NCI-H2029 (cell line): ENCODE data around the gene RNPEP.
"Not testable (repeated sequence)": the region's sequence is repeated elsewhere in the genome, so short reads cannot be mapped to it uniquely, and the experiment has no call there.

ENCODE experiments used
- DNase-seq: peaks from one replicate; lab custom pipeline; 2025; lab: John Stamatoyannopoulos, UW

The RNPEP gene

DNA sequence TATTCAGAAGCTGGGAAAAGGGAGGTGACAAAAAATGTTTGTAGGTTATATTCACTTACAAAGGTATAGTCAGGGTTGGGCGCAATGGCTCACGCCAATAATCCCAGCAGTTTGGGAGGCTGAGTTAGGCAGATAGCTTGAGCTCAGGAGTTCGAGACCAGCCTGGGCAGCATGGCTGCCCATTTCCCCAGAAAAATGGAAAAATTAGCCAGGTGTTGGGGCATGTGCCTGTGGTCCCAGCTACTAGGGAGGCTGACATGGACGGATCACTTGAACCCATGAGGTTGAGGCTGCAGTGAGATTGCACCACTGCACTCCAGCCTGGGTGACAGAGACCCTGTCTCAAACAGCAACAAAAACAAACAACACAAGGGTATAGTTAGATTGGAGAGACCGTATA is 24.1 kb upstream of the RNPEP start:
- DNase-seq, result no peak

DNA sequence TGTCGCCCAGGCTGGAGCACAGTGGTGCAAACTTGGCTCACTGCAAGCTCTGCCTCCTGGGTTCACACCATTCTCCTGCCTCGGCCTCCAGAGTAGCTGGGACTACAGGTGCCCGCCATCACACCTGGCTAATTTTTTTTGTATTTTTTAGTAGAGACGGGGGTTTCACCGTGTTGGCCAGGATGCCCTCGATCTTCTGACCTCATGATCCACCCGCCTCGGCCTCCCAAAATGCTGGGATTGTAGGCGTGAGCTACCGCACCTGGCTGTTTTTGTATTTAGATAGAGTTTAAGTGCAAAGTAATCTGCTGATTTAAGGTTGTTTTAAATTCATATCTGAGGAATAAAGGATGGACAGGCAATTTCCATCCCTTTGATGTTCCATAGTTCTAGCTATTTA is 20.1 kb upstream of the RNPEP start:
- not testable (repeated sequence) for DNase-seq

DNA sequence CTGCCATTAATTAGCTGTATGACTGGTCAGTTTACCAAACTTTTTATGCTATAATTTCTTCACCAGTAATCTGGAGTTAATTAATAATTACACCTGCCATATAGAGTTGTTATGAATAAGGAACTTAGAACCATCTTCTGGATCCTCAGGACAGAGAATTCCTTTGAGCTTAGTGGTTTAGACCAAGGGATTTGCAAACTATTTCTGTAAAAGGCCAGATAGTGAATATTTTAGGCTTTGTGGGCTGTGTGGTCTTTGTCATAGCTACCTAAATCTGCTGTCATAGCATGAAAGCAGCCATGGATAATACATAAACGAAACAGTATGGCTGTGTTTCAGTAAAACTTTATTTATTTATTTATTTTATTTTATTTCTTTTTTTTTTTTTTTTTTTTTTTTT is 18.2 kb upstream of the RNPEP start:
- DNase-seq, result no peak

DNA sequence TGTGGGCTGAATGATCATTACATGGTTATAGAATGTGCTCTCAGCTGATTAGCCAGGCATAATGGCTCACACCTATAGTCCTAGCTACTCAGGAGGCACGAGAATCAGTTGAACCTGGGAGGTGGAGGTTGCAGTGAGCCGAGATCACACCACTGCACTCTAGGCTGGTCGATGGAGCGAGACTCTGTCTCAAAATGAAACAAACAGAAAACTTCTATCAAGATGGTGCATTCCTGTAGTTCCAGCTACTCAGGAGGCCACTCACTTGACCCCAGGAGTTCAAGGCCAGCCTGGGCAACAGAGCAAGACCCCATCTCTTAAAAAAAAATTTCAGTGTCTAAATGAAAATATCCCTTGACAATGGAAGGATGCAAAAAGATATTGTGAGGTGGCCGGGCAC is 16.3 kb upstream of the RNPEP start:
- DNase-seq, result no peak

DNA sequence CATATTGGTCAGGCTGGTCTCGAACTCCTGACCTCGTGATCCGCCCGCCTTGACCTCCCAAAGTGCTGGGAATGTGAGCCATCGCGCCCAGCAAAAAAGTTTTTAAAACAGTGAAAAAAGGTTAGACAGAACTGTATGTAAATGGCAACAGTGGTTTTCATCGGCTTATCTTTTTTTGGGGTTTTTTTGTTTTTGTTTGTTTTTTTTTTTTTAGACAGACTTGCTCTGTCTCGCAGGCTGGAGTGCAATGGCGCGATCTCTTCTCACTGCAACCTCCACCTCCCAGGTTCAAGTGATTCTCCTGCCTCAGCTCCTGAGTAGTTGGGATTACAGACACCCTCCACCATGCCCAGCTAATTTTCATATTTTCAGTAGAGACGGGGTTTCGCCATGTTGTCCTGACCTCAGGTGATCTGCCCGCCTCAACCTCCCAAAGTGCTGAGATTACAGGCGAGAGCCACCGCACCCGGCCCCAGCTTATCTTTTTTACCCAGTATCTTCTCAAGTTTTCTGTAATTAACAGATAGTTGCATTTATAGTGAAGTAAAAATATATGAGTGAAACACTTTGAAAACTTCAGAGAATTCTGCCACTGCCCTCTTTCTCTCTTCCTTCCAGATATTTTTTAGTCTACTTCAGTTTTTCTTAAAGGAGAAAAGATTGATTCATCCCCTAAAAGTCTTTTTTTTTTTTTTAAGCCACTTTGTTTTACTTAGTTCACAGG is 14.1 kb upstream of the RNPEP start:
- no peak for DNase-seq

DNA sequence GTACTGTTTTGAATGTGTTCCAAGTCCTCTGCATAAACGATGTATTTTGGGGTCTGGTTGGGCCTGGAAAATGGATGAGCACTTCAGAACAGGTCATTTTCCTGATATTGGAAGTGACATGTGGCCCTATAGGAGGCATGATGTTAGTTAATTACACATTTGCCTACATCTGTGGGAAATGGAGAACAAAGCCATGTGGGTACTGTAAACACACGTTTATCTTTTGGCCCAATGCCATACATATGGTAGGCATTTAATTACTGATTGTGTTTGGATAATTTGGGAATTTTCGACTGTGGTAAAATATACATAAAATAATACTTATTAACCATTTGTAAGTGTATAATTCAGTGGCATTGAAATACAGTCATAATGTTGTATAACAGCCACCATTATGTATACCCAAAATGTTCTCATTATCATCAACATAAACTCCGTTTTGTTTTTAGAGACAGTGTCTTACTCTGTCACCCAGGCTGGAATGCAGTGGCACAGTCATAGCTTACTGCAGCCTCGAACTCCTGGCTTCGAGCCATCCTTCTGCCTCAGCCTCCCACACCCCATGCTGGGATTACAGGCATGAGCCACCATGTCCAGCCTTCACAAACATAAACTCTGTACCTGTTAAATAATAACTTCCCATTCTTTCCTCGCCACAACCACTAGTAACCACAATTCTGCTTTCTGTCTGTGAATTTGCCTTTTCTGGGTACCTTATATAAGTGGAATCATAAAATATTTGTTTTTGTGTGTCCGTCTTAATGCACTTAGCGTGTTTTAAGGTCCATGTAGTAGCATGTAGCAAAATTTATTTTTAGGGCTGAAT is 11.9 kb upstream of the RNPEP start:
- no peak for DNase-seq

DNA sequence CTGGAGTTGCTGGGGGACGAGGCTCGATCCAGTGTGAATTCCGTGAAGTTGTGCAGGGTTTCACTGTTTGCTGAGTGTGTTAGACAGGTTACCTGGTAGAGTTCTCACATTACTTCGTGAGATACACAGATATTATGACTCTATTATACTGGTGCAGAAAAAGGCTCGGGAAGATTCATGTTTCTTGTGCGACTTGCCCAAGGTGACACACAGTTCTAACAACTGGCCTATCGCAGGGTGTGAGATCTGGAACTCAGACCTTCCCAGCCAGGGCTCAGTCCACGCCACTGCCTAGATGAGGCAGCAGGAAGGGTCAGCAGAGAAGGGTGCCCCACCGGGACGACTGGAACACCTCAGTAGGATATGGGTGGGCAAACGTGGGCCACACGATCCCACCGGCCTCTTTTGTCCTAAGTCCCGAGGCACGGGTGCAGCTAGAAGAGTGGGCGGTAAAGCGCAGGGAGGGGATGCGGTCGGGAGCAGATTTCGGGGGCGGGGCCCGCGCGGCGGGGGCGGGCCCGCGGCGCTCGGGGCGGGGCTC is 296 bp upstream of the RNPEP start:
- DNase-seq, result no peak

DNA sequence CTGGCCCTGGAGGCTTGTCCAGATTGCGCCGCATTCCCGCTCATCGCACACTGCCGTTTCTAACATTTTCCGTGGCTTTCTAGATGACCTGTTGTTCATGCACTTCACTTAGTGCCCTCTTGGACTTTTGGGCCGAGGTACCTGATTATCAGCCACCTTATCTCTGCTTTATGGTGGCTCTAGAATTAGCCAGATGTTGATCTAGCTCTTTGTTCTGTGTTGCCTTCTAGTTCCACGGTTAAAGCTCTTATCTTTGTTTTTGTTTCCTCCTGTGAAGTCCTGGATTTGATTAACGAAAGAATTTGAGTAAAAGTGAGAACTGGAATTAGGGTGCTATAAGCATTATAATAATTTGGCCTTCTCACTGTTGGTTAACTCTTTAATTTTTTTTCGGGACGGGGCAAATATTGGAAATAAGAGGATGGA is 945 bp downstream of the RNPEP start:
- no peak for DNase-seq

DNA sequence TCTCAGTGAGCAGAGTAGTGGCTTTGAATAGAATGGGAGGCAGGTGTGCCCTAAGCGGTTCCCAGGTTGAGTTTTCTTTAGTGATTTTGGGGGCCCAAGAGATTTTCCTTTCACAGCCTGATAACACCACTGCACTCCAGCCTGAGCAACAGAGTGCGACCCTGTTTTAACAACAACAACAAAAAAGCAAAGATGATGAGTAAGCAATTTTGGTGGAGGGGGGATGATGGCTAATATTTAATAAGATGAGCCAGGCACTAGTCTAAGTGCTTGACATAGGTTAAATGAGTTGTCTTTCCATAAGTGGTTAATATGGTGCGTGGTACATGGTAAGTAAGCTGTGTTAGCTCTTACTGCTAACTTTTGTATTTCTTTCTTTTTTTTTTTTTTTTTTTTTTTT is 2.0 kb downstream of the RNPEP start:
- DNase-seq, result no peak

DNA sequence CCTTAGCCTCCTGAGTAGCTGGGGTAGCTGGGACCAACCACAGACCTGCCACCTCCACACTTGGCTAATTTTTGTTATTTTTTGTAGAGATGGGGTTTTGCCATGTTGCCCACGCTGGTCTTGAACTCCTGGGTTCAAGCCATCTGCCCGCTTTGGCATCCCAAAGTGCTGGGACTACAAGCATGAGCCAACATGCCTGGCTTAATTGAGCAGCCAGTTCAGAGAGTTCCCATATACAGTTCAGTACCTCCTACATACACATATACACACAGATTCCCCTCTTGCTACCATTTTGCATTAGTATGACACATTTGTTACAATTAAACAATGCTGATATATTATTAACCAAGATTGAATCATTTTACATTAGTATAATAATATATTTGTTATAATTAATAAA is 2.9 kb downstream of the RNPEP start:
- DNase-seq, result no peak

DNA sequence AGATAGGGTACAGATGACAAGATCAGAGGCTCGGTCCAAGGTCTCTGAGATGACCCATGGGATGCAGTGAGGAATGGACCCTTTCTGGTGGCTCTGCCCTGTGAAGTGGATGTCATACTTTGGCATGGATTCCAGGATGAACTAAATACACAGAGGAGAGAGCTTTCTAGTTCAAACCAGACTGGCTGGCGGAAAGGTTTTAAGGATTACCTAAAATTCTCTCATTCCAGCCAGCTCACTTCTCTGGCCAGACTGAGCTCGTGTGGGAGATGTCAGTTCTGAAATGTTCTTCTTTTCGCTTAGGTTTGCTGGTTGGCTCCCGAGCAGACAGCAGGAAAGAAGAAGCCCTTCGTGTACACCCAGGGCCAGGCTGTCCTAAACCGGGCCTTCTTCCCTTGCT is 6.2 kb downstream of the RNPEP start:
- DNase-seq, result no peak

DNA sequence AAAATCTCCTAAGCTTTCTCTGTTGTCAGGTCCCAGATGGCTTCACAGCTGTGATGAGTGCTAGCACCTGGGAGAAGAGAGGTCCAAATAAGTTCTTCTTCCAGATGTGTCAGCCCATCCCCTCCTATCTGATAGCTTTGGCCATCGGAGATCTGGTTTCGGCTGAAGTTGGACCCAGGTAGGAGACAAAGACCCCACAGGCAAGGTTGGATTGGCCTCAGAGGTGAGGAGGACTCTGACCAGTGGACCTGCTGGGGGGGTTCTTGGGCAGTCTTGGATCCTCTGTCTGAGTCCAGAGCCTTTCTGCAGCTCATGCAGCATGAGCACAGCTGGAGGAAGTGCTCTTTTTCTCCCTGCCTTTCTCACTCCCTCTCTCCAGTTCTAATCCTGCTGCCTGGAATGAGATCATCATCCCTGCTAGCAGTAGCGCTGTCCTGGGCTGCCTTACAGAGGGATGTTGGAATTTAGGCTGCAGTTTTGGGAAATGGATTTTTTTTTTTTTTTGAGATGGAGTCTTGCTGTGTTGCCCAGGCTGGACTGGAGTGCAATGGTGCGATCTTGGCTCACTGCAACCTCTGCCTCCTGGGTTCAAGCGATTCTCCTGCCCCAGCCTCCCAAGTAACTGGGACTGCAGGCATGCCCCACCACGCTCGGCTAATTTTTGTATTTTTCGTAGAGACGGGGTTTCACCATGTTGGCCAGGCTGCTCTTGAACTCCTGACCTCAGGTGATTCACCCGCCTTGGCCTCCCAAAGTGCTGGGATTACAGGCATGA is 7.1 kb downstream of the RNPEP start:
- no peak for DNase-seq

DNA sequence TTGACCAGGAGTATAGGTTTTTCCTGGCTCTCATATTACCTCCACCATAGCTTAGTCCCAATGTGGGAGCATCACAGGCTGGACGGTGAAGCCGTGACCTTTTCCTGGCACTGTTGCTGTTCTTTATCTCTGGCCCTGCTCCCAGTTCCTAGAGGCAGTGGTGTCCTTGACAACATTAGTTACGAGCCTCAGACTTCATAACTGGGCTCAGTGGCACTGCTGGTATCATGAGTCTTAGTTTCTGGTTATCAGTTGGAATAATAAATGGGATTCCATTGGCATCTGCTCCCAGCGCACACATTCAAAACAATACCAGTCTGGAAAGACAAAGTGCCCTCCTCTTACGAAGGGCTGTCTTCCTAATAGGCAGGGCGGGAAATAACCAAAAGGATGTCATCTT is 8.0 kb downstream of the RNPEP start:
- DNase-seq, result no peak

DNA sequence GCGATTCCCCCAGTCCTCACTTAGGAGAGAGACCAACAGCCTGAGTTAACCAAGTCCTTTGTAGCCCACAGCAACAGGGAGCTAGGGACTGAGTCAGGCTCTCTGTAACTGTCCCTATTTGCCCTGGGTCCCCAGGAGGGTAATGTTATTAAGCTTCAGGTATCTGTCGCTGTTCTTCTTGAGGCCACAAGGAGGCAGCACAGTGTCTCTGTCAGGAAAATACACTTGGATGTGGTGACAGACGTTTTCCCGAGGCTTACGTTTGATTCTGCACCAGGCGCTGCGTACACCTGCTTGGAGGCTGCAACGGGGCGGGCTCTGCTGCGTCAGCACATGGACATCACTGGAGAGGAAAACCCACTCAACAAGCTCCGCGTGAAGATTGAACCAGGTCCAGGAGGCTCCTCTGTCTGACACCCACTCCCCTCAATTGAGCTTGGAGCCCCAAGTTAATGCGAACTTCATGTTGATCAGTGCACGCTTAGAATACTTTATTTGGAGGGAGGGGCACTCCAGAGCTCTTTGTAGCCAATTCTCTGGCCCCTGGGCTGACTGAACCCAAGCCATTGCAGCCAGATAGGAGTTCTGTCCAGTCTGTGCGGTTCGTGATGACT is 17.3 kb downstream of the RNPEP start:
- peak; percentile 57 for DNase-seq

DNA sequence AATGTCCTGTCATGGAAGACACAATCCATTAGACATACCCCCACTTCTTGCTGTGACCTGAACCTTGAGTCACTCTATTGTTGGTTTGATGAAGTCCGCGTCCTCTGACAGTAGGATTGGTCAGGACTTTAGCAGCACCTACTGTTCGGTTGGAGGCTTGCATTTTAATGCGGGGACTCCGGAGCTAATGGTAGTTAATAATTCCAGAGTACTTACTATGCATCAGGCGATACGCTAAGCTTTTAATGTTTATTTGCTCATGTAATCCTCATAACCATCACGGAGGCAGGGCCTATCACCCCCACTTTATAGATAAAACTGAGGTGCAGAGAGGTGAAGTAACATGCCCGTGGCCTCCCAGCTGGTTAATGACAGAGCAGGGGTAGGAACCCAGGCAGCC is 20.1 kb downstream of the RNPEP start:
- no peak for DNase-seq

DNA sequence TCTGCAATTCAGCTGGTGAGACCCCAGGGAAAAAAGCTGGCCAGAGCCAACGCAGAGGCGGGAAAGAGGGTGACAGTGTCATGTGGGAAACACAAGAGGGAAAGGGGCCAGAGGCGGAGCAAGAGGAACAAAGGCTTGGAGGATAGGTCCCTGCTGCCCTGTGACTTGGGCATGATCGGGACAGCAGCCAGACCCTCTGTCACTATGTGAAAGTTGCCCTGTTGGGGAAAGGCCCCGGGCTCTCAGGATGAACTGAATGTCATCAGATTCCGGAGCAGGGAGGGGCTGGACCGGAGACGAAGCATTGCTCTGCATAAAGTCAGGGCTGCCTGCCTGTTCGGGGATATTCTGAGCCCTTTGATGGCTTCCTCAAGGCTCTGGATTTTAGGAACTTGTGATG is 22.3 kb downstream of the RNPEP start:
- DNase-seq, result no peak

DNA sequence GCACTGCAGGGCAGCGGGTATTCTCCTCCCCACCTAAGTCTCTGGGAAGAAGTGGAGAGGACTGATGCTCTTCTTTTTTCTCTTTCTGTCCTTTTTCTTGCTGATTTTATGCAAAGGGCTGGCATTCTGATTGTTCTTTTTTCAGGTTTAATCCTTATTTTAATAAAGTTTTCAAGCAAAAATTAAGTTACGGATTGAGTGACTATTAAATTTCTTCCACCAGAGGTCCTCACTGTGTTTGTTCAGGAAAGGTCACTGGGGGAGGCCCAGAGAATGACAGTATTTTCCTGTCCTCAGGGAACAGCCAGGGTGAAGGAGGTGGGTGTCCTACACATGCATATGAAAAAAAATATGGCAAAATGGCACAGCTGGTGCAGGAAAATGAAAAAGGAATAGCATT is 23.5 kb downstream of the RNPEP start:
- DNase-seq, result no peak

DNA sequence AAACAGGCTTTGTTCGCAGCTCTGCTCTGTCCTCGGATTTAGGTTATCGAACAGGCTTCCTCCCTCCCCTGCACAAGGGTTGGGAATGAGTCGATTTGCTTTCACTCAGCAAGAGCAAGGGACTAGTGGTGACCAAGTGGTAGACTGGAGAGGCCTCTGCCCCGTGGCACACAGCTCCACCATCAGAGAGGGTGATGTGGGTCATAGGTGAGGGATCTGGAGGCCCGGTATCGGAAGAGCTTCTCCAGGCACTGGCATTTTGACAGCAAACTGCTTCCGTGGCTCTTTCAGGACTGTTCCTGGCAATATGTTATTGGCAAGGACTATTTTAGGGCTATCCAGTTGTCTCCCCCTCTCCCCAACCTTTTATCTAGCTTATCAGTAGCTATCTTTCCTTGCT is 24.9 kb downstream of the RNPEP start:
- DNase-seq, result no peak

DNA sequence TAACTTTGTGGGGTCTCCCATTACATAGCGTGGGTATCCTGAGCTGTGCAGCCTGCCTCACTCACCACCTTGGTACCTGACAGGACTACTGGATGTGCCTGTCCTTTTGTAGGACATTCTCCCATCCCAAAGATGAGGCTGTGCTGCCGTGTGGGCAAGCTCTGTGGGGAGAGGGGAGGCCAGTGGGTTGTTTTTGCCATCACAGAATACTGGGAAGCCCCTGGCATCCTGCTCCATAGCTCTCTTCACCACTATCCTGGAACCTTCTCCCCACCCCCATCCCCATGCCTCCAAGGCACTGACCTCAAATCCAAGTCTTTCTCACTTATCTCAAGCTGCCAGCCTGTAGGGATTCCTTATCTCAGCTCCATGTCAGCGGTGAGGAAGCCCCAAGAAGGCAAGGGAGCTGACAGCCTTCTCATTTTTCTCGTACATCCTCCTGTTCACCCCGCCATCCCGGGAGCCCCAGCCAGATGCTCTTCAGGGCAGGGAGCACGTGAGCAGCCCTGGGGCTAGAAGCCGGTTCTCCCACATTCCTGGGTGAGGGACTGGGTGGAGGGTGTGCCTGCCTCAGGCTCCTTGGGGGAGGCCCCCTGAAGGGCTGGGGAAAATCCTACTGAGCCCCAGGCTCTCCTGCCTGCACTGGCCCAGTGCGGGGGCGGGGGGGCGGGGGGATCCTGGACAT is 25.5 kb downstream of the RNPEP start:
- no peak for DNase-seq

DNA sequence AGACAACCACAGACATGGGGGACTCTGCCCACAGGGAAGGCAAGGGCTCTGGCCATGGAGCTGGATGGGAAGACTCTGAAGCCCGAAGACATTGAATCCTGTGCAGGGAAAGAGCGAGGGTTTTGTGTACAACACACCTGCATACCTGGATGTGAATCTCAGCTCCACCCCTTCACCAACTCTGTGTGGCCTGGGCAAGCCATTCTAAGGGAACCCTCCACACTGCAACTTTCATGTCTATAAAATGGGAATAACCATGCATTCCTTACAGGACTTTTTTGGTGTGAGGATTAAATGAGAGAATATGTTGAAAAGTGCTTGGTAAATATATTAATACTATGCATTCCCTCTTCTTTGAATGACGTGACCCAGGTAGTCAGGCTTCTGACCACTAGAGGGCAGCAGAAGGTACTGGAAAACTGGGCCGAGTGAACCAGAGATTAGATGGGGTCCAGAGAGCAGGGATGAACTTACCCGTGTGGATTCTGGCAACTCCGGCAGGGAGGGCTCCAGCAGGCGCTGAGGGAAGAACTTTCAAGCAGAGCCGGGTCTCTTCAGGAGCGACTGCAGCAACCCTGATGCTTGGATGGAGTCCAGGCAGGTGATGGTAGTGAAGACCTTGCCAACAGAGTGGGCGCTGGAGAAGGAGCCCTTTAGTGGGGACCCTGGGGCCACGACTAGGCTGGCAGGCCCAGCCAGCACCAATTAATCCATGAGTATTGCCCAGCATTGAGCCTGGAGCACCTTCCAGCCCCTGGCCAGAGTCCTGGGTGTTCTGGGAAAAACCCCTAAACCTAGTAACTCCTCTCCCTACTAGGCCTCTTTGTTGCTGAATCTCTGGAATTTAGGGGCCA is 27.1 kb downstream of the RNPEP start:
- DNase-seq, result peak; percentile 76
